HepG2 (cell line): Measurements from ENCODE around the gene BCAS3. TPM values are rescaled to one million over a fixed set of nuclear protein-coding genes. Genes with fewer than 3 reads are reported as not detected.

ENCODE experiments used
- ATAC-seq: fragments of 200-7000 bp; cut with Tn5 transposase; 3 replicates; pipeline ENCODE4 v1.9.1; 2020; ENCODE audit warnings: mild to moderate bottlenecking, moderate library complexity
- BruUV-seq: library from RNA; stranded (reverse); fragments of 400-500 nt; replicated peaks from 2 replicates; lab custom pipeline; 2021; lab: Mats Ljungman, UMichigan
- CTCF ChIA-PET: fragments of 300-600 bp; formaldehyde crosslinking; extraction: SDS; loops from one replicate; lab custom pipeline; 2021; ENCODE audit warnings: low total read pairs, inconsistent platforms, low intra/inter-chr PET ratio; lab: Yijun Ruan, JAX
- POLR2A ChIA-PET: fragments of 350-600 bp; sonication (Branson Sonifier 250); formaldehyde crosslinking; loops from one replicate; lab custom pipeline; 2020; ENCODE audit warnings: antibody characterized with exemption, inconsistent platforms; lab: Yijun Ruan, JAX
- DNase-seq: peaks from one replicate; pipeline ENCODE4 v3.0.0-alpha.2; 2015; ENCODE audit warnings: low spot score
- FAIRE-seq: peaks from 3 replicates; lab custom pipeline; 2011; peaks lifted over from hg19 to GRCh38; lab: Jason Lieb, UNC
- H2AFZ ChIP-seq: one replicate; pipeline ENCODE4 v1.6.1; 2011; ENCODE audit warnings: low read length, inconsistent platforms
- H3K27ac ChIP-seq: fragments of 300-600 bp; 3 replicates; pipeline ENCODE4 v1.8.0; 2011; ENCODE audit warnings: mixed run types, mild to moderate bottlenecking, mixed read lengths, low read length, inconsistent platforms; ENCODE audit not compliant: insufficient read depth; ENCODE audit errors: extremely low read length
- H3K27me3 ChIP-seq, 2 experiments: fragments of 200-600 bp in 1 of 2; 2 replicates in 1 of 2; 3 replicates in 1 of 2; pipeline versions ENCODE4 v1.6.0 to v1.8.0; 2011; ENCODE audit warnings: low read length in 2 of 2, mild to moderate bottlenecking in 2 of 2, moderate library complexity in 2 of 2, inconsistent platforms in 1 of 2; ENCODE audit not compliant: insufficient read depth in 2 of 2, control insufficient read depth in 1 of 2
- H3K36me3 ChIP-seq, 2 experiments: fragments of 200-600 bp in 1 of 2; replicated peaks in 1 of 2; 2 replicates in 1 of 2; 3 replicates in 1 of 2; pipeline versions ENCODE4 v1.5.1 to v1.8.0; 2011; ENCODE audit warnings: low read length in 2 of 2, inconsistent platforms in 1 of 2; ENCODE audit not compliant: insufficient read depth in 2 of 2, control insufficient read depth in 1 of 2
- H3K4me1 ChIP-seq: 2 replicates; pipeline ENCODE4 v1.5.1; 2012; ENCODE audit warnings: low read length, inconsistent platforms; ENCODE audit not compliant: insufficient read depth
- H3K4me2 ChIP-seq: 2 replicates; pipeline ENCODE4 v1.6.0; 2011; ENCODE audit warnings: low read depth, low read length, inconsistent platforms
- H3K4me3 ChIP-seq, 3 experiments: fragments of 200-600 bp in 1 of 3; sonication (generic), shearing (Covaris generic) in 1 of 3; replicated peaks in 1 of 3; 2 replicates each; pipeline ENCODE4 v1.5.1; 2011 to 2016; ENCODE audit warnings: low read length in 3 of 3, inconsistent platforms in 2 of 3, low read depth in 2 of 3, mild to moderate bottlenecking in 2 of 3, control low read depth in 1 of 3, mixed read lengths in 1 of 3; ENCODE audit not compliant: insufficient read depth in 1 of 3
- H3K79me2 ChIP-seq: one replicate; pipeline ENCODE4 v1.6.1; 2011; ENCODE audit warnings: low read length, inconsistent platforms; ENCODE audit not compliant: insufficient read depth
- H3K9ac ChIP-seq: 2 replicates; pipeline ENCODE4 v1.6.0; 2011; ENCODE audit warnings: mild to moderate bottlenecking, low read depth, low read length, inconsistent platforms; ENCODE audit not compliant: insufficient read depth
- H3K9me3 ChIP-seq: 2 replicates; pipeline ENCODE4 v1.5.1; 2012; ENCODE audit warnings: mild to moderate bottlenecking, low read length
- H4K20me1 ChIP-seq: 2 replicates; pipeline ENCODE4 v1.6.0; 2011; ENCODE audit warnings: inconsistent platforms, mild to moderate bottlenecking, low read length, moderate library complexity; ENCODE audit not compliant: insufficient read depth
- ZNF317 ChIP-seq: sonication (generic); formaldehyde crosslinking; IDR thresholded peaks from 2 replicates; pipeline ENCODE4 v1.5.0; 2020; ENCODE audit warnings: mild to moderate bottlenecking, missing genetic modification reagents
- ZNF766 ChIP-seq: sonication (generic); formaldehyde crosslinking; IDR thresholded peaks from 2 replicates; pipeline ENCODE4 v1.5.0; 2020; ENCODE audit warnings: missing genetic modification reagents, borderline replicate concordance
- WGBS: methylation state at CpG from one replicate; pipeline ENCODE4 v1.1.6; 2017; ENCODE audit warnings: low lambda C conversion rate; 5-methylcytosine and 5-hydroxymethylcytosine counted together
- in situ Hi-C: cut with HindIII; loops from 2 replicates; pipeline ENCODE4 v1.10.0; 2017; ENCODE audit warnings: low pct_unique_long_range_greater_than_20kb; ENCODE audit not compliant: extremely low pct_ligation_motif_present
- intact Hi-C: fragments of 100-400 bp; cut with micrococcal nuclease; formaldehyde crosslinking; loops from one replicate; pipeline ENCODE4 v1.10.0; 2022; ENCODE audit not compliant: unreplicated experiment
- polyA plus RNA-seq, 8 experiments: library from polyadenylated mRNA; depleted of rRNA in 3 of 8; stranded (reverse) in 7 of 8; unstranded in 1 of 8; fragments of >200 nt; fragmentation: Illumina TruSeq in 4 of 8; extraction: Trizol in 4 of 8; gene quantifications; 2 replicates each; pipeline versions ENCODE4 v1.2.1 to v1.2.3, GENCODE V29; 2011 to 2016; ENCODE audit warnings: low read depth in 4 of 8, missing spikeins in 1 of 8, mixed read lengths in 1 of 8; ENCODE audit not compliant: insufficient read depth in 1 of 8
- total RNA-seq, 5 experiments: library from RNA; depleted of rRNA; stranded (reverse); fragments of >200 nt; fragmentation: Illumina TruSeq; extraction: Trizol; gene quantifications; 2 replicates each; pipeline ENCODE4 v1.2.3, GENCODE V29; 2016; ENCODE audit warnings: low read depth in 1 of 5
- TF ChIP-seq, protein P1 (sequence below): sonication (generic); formaldehyde crosslinking; IDR thresholded peaks from 2 replicates; pipeline ENCODE4 v1.8.1; 2023; ENCODE audit warnings: mild to moderate bottlenecking, missing genetic modification reagents
- TF ChIP-seq, protein P2 (sequence below): IDR thresholded peaks from 2 replicates; pipeline ENCODE4 v1.4.0; 2020; ENCODE audit warnings: mild to moderate bottlenecking, missing genetic modification reagents
- TF ChIP-seq, protein P3 (sequence below): sonication (generic); formaldehyde crosslinking; IDR thresholded peaks from 2 replicates; pipeline ENCODE4 v1.5.0; 2020; ENCODE audit warnings: missing genetic modification reagents
- TF ChIP-seq, protein P4 (sequence below): sonication (generic); formaldehyde crosslinking; IDR thresholded peaks from one replicate; pipeline ENCODE4 v1.5.1; 2020; ENCODE audit warnings: mild to moderate bottlenecking, missing genetic modification reagents; ENCODE audit errors: not compliant biosample characterization
- TF ChIP-seq, protein P5 (sequence below): sonication (generic); formaldehyde crosslinking; IDR thresholded peaks from 2 replicates; pipeline ENCODE4 v1.5.1; 2020; ENCODE audit warnings: missing genetic modification reagents, mild to moderate bottlenecking, borderline replicate concordance

BCAS3 gene
- total and polyA plus RNA-seq, 2 of the 13 experiments (the other 11 are each of a cell fraction or from before 2014, with no cell fraction given), result 10.7 to 11.2 TPM

DNA sequence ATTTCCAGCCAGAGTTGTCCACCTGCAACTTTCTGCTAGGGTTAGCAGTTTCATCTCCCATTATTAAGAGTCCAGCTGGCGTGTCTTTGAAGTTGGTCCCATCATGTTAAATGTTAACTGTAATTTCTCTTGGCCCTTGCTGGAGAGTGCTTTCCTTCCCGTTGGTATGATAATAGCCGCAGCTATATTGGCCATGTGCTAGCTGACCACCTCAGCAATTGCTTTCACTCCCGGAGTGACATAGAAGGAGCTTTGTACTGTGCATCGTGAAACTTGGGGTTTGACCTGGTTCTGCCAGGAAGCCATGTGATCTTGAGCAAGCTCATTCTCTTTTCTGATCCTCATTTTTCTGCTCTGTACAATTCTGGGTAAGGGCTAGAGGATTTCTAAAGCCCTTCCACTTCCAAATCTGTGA lies 641.0 kb downstream of the BCAS3 start:
- H3K4me2 ChIP-seq, result peak overlapping the region; percentile 40
- in situ Hi-C loops (no loop called here), intact Hi-C loops (no loop called here)
- H3K4me1 ChIP-seq, result peaks cover 50% of the 10 kb centered on the region
- no peak overlapping the region for H3K27ac ChIP-seq
- H3K4me3 ChIP-seq, result peak overlapping the region in 1 of 3 experiments; percentile 1; a peak in 1 of 6 replicates
- ChIA-PET CTCF (no interaction called here), POLR2A (interaction anchor here (0.7 to 1.6 kb wide), 3 partner anchors 17 to 45 kb away, joined by 3 to 5 read pairs (median 3); no protein-coding TSS in a partner anchor)
- ATAC-seq, result peak; percentile 47
- no peaks in the 10 kb centered on the region for H3K79me2 ChIP-seq
- H3K27me3 ChIP-seq, result no peaks in the 10 kb centered on the region
- WGBS, result 21% methylated on average over 5 of the region's 5 CpGs
- H3K9me3 ChIP-seq, result no peaks in the 10 kb centered on the region
- H4K20me1 ChIP-seq, result no peaks in the 10 kb centered on the region
- peak; percentile 42 for DNase-seq
- H2AFZ ChIP-seq, result peak overlapping the region; percentile 36
- H3K36me3 ChIP-seq, result no peaks in the 10 kb centered on the region
- BruUV-seq, result no TSS peak
- FAIRE-seq, result no peak
- H3K9ac ChIP-seq, result no peak overlapping the region; the same call in 1 of the 2 replicates
- TF ChIP-seq, protein P1, sequence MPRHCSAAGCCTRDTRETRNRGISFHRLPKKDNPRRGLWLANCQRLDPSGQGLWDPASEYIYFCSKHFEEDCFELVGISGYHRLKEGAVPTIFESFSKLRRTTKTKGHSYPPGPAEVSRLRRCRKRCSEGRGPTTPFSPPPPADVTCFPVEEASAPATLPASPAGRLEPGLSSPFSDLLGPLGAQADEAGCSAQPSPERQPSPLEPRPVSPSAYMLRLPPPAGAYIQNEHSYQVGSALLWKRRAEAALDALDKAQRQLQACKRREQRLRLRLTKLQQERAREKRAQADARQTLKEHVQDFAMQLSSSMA (CRISPR knock-in tag), result no peak
- TF ChIP-seq, protein P2, sequence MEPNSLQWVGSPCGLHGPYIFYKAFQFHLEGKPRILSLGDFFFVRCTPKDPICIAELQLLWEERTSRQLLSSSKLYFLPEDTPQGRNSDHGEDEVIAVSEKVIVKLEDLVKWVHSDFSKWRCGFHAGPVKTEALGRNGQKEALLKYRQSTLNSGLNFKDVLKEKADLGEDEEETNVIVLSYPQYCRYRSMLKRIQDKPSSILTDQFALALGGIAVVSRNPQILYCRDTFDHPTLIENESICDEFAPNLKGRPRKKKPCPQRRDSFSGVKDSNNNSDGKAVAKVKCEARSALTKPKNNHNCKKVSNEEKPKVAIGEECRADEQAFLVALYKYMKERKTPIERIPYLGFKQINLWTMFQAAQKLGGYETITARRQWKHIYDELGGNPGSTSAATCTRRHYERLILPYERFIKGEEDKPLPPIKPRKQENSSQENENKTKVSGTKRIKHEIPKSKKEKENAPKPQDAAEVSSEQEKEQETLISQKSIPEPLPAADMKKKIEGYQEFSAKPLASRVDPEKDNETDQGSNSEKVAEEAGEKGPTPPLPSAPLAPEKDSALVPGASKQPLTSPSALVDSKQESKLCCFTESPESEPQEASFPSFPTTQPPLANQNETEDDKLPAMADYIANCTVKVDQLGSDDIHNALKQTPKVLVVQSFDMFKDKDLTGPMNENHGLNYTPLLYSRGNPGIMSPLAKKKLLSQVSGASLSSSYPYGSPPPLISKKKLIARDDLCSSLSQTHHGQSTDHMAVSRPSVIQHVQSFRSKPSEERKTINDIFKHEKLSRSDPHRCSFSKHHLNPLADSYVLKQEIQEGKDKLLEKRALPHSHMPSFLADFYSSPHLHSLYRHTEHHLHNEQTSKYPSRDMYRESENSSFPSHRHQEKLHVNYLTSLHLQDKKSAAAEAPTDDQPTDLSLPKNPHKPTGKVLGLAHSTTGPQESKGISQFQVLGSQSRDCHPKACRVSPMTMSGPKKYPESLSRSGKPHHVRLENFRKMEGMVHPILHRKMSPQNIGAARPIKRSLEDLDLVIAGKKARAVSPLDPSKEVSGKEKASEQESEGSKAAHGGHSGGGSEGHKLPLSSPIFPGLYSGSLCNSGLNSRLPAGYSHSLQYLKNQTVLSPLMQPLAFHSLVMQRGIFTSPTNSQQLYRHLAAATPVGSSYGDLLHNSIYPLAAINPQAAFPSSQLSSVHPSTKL (CRISPR knock-in tag), result peak; percentile 13; the same call in 1 of the 2 replicates
- TF ChIP-seq, protein P3, sequence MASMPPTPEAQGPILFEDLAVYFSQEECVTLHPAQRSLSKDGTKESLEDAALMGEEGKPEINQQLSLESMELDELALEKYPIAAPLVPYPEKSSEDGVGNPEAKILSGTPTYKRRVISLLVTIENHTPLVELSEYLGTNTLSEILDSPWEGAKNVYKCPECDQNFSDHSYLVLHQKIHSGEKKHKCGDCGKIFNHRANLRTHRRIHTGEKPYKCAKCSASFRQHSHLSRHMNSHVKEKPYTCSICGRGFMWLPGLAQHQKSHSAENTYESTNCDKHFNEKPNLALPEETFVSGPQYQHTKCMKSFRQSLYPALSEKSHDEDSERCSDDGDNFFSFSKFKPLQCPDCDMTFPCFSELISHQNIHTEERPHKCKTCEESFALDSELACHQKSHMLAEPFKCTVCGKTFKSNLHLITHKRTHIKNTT (CRISPR knock-in tag), result no peak
- TF ChIP-seq, protein P4, sequence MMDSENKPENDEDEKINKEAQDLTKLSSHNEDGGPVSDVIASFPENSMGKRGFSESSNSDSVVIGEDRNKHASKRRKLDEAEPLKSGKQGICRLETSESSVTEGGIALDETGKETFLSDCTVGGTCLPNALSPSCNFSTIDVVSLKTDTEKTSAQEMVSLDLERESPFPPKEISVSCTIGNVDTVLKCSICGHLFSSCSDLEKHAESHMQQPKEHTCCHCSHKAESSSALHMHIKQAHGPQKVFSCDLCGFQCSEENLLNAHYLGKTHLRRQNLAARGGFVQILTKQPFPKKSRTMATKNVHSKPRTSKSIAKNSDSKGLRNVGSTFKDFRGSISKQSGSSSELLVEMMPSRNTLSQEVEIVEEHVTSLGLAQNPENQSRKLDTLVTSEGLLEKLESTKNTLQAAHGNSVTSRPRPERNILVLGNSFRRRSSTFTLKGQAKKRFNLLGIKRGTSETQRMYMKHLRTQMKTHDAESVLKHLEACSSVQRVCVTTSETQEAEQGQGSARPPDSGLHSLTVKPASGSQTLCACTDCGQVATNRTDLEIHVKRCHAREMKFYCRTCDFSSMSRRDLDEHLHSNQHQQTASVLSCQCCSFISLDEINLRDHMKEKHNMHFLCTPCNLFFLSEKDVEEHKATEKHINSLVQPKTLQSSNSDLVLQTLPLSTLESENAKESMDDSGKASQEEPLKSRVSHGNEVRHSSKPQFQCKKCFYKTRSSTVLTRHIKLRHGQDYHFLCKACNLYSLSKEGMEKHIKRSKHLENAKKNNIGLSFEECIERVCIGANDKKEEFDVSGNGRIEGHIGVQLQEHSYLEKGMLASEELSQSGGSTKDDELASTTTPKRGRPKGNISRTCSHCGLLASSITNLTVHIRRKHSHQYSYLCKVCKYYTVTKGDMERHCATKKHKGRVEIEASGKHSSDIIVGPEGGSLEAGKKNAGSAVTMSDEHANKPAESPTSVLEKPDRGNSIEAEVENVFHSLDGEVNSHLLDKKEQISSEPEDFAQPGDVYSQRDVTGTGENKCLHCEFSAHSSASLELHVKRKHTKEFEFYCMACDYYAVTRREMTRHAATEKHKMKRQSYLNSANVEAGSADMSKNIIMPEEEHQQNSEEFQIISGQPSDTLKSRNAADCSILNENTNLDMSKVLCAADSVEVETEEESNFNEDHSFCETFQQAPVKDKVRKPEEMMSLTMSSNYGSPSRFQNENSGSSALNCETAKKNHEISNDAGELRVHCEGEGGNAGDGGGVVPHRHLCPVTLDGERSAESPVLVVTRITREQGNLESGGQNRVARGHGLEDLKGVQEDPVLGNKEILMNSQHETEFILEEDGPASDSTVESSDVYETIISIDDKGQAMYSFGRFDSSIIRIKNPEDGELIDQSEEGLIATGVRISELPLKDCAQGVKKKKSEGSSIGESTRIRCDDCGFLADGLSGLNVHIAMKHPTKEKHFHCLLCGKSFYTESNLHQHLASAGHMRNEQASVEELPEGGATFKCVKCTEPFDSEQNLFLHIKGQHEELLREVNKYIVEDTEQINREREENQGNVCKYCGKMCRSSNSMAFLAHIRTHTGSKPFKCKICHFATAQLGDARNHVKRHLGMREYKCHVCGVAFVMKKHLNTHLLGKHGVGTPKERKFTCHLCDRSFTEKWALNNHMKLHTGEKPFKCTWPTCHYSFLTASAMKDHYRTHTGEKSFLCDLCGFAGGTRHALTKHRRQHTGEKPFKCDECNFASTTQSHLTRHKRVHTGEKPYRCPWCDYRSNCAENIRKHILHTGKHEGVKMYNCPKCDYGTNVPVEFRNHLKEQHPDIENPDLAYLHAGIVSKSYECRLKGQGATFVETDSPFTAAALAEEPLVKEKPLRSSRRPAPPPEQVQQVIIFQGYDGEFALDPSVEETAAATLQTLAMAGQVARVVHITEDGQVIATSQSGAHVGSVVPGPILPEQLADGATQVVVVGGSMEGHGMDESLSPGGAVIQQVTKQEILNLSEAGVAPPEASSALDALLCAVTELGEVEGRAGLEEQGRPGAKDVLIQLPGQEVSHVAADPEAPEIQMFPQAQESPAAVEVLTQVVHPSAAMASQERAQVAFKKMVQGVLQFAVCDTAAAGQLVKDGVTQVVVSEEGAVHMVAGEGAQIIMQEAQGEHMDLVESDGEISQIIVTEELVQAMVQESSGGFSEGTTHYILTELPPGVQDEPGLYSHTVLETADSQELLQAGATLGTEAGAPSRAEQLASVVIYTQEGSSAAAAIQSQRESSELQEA, result no peak
- TF ChIP-seq, protein P5, sequence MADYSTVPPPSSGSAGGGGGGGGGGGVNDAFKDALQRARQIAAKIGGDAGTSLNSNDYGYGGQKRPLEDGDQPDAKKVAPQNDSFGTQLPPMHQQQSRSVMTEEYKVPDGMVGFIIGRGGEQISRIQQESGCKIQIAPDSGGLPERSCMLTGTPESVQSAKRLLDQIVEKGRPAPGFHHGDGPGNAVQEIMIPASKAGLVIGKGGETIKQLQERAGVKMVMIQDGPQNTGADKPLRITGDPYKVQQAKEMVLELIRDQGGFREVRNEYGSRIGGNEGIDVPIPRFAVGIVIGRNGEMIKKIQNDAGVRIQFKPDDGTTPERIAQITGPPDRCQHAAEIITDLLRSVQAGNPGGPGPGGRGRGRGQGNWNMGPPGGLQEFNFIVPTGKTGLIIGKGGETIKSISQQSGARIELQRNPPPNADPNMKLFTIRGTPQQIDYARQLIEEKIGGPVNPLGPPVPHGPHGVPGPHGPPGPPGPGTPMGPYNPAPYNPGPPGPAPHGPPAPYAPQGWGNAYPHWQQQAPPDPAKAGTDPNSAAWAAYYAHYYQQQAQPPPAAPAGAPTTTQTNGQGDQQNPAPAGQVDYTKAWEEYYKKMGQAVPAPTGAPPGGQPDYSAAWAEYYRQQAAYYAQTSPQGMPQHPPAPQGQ, result no peak
- TF ChIP-seq ZNF317 (no peak), ZNF766 (CRISPR knock-in tag) (no peak)
